Amniotic stem cell (primary cell): Measurements from ENCODE around the gene VWA1.
A peak's percentile ranks its signal among the peaks of the same experiment; 100 is the strongest.
"Not testable (repeated sequence)": the region's sequence is repeated elsewhere in the genome, so short reads cannot be mapped to it uniquely, and the experiment has no call there.

Experiments
- DNase-seq: peaks from one replicate; lab custom pipeline; 2025; lab: John Stamatoyannopoulos, UW

The VWA1 gene

GRCh38 chr1:1403653-1404052 lies 31.8 kb upstream of the VWA1 start:
- no peak for DNase-seq

GRCh38 chr1:1406101-1406820 lies 29.2 kb upstream of the VWA1 start:
- no peak for DNase-seq

- peak; percentile 90 for DNase-seq
Measured at GRCh38 chr1:1406821-1407635, 28.5 kb upstream of the VWA1 start, which contains the start of gene MRPL20. MRPL20 (minus strand) TSS chr1:1407293; CDS start chr1:1407217, 76 bp downstream.

GRCh38 chr1:1407636-1408318 lies 27.7 kb upstream of the VWA1 start:
- no peak for DNase-seq

- DNase-seq: not testable (repeated sequence)
Measured at GRCh38 chr1:1410238-1410637, 25.3 kb upstream of the VWA1 start.

- DNase-seq: no peak
Measured at GRCh38 chr1:1411626-1412025, 23.9 kb upstream of the VWA1 start.

GRCh38 chr1:1412311-1412902 lies 23.1 kb upstream of the VWA1 start:
- DNase-seq: not testable (repeated sequence)

- no peak for DNase-seq
Measured at GRCh38 chr1:1415751-1416150, 19.7 kb upstream of the VWA1 start.

- not testable (repeated sequence) for DNase-seq
Measured at GRCh38 chr1:1417396-1417795, 18.1 kb upstream of the VWA1 start.

GRCh38 chr1:1417825-1418463 lies 17.5 kb upstream of the VWA1 start:
- DNase-seq: not testable (repeated sequence)

- no peak for DNase-seq
Measured at GRCh38 chr1:1418464-1419362, 16.8 kb upstream of the VWA1 start.

- DNase-seq: no peak
Measured at GRCh38 chr1:1419363-1419812, 16.1 kb upstream of the VWA1 start.

- DNase-seq: no peak
Measured at GRCh38 chr1:1419813-1420653, 15.5 kb upstream of the VWA1 start.

- DNase-seq: no peak
Measured at GRCh38 chr1:1420654-1421141, 14.8 kb upstream of the VWA1 start.

GRCh38 chr1:1421147-1421906 lies 14.2 kb upstream of the VWA1 start, which contains the start of gene ANKRD65:
ANKRD65 (minus strand) TSS chr1:1421276; CDS start chr1:1421005, 271 bp downstream.
- DNase-seq: no peak

- no peak for DNase-seq
Measured at GRCh38 chr1:1421907-1422464, 13.5 kb upstream of the VWA1 start.

- DNase-seq: no peak
Measured at GRCh38 chr1:1422465-1423244, 12.8 kb upstream of the VWA1 start.

GRCh38 chr1:1423245-1423597 lies 12.3 kb upstream of the VWA1 start:
- DNase-seq: no peak
